Measurements from ENCODE around the gene MAPKAP1.

MAPKAP1 gene

GRCh38 chr9:125388978-125389377, 318.0 kb downstream of the MAPKAP1 start:
- DNase-seq (ENCODE audit: low read depth in 2 of 2), result no peak

- no peak for DNase-seq (ENCODE audit: low read depth in 2 of 2)
Observed at GRCh38 chr9:125387861-125388524, 319.0 kb downstream of the MAPKAP1 start.
